GM21367 (cell line): Measurements from ENCODE around the gene THRB.

Experiments used
- ATAC-seq: cut with Tn5 transposase; IDR thresholded peaks from one replicate; pipeline ENCODE4 v1.9.1; 2021; ENCODE audit not compliant: unreplicated experiment

Gene THRB

GRCh38 chr3:24359102-24359501 lies 135.5 kb downstream of the THRB start:
- ATAC-seq: no peak

DNA sequence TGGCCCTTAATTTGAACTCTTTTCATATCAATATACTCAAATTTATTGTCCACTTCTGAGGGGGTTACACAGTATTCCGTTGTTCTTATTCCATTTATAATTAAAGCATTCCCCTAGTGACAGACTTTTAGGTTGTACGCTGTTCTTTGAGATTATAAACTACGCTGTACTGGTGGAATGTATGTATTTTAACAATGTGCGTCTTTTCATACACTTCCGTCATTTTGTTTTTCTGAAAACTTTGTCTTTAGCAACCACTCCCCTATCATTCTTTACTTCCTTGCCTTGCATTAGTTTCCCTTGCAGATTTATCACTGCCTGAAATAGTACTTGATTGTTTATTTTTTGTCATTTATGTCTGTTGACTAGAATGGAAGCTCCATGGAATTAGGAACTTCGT lies 137.0 kb downstream of the THRB start:
- ATAC-seq: no peak

DNA sequence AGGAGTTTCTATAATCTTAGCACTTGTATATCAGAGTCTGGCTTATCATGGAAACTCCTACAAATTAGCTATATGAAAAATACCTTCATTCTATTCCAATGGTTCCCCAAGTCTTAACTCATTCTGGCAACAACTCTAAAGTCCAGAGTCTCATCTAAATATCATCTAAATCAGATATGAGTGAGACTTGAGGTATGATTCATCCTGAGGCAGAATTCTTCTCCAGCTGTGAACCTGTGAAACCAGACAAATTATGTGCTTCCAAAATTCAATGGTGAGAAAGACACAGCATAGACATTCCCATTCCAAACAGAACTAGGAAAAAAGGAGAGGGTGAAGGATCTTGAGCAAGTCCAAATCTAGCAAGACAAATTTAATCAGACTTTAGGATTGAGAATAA lies 138.8 kb downstream of the THRB start:
- no peak for ATAC-seq

- ATAC-seq: no peak
These were observed 140.4 kb downstream of the THRB start for GRCh38 chr3:24354230-24354629.

GRCh38 chr3:24352893-24353553 lies 141.6 kb downstream of the THRB start:
- no peak for ATAC-seq

GRCh38 chr3:24351779-24352469 lies 142.7 kb downstream of the THRB start:
- no peak for ATAC-seq

GRCh38 chr3:24349367-24350019 lies 145.2 kb downstream of the THRB start:
- no peak for ATAC-seq

GRCh38 chr3:24348348-24348747 lies 146.3 kb downstream of the THRB start:
- ATAC-seq: no peak

DNA sequence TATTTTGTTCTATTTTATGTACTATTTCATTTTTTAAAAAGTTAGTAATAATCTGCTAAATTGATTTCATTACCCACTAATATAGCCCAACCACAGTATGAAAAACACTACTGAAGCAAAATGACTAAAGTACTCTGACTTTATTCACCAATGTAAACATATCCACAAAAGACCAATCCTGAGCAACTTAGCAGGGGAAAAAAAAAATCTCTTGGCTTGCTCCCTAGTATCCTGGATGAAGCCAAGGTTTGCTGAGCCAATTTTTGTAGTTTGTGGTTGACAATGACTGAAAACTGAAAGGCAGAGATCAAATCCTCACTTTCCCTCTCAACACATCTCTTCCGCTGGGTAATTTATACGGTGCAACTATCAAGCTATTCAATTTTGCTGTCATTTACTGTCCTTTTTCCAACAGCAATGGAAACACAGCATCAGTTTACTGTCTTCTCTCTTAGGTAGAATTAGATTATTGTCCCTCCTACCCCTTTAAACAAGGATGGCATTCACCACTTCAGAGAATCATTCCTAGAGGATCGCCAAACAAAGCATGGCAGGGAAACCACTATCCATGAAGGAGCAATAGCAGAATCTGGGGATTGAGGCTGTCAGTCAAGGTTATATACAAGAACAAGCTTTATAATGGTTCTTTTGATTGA lies 149.7 kb downstream of the THRB start:
- ATAC-seq: no peak

- no peak for ATAC-seq
These were observed 151.4 kb downstream of the THRB start for GRCh38 chr3:24343084-24343783.

DNA sequence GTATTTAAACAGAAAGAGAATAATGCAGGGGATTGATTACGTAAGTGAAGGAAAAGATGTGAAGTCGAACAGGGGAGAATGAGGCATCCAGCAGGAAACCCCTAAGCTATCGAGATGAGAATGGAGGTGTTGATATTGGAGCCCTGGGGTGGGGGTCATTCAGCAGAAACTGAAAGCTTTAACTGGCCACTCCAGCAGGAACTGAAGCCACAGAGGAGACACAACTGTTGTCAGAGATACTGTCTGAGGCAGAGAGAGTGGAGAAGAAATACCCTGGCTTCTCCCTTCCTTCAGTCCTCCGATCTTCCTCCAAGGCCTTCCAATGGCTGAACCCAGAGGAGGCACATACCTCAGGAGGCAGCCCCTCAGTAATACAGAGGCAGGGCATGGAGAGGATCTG lies 152.4 kb downstream of the THRB start:
- ATAC-seq: no peak

DNA sequence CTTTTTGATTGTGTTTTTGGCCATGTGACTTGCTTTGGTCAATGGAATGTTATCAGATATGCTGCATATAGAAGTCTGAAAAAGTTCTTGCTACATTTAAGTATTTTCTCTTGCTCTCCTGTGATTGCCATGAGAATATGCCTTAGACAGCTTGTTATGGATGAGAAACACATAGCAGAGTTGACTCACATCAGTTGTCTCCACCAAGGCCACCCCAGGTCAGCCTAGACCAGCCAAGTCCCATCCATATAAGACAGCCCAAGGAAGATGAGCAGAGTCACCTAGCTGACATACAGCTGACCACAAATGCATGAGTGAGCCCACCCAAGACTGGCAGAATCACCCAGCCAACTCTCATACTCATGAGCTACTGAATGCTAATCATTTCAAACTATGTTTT lies 153.0 kb downstream of the THRB start:
- ATAC-seq: no peak

- ATAC-seq: no peak
These were observed 153.7 kb downstream of the THRB start for GRCh38 chr3:24340966-24341365.

- no peak for ATAC-seq
These were observed 154.5 kb downstream of the THRB start for GRCh38 chr3:24340161-24340560.

- ATAC-seq: no peak
These were observed 155.3 kb downstream of the THRB start for GRCh38 chr3:24339266-24339825.

DNA sequence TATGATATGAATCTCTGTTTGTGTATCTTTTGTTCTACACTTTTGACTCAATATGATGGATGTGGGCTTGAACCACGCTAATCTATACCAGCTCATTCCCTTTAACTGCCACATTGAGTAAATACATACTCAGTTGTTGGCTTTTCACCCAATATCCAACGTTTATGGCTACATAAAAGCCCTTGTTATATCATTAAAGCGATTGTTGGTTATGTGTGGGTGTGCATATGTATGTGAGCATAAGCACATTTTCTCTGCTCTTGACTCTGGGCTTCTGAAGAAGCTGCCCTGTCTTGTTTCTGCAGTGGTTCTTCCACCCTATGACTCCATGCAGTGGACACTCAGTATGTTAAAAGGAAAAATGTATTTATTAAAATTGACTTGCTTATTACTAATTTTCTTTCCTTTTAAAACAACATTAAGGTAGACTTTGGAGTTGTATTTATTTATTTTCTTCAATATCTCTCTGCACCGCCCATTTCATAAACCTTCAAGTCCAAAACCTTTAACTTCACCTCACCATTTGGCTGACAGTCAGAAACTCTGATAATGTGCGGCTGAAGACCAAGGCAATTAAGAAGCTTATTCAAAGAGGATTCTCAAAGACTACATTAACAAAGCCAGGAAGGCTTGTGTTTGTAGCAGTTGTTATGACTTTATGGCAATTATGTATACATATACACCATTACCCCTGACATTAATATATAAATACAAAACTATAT lies 156.1 kb downstream of the THRB start:
- ATAC-seq: no peak

- no peak for ATAC-seq
These were observed 158.5 kb downstream of the THRB start for GRCh38 chr3:24336101-24336500.

GRCh38 chr3:24332092-24332491 lies 162.6 kb downstream of the THRB start:
- no peak for ATAC-seq

DNA sequence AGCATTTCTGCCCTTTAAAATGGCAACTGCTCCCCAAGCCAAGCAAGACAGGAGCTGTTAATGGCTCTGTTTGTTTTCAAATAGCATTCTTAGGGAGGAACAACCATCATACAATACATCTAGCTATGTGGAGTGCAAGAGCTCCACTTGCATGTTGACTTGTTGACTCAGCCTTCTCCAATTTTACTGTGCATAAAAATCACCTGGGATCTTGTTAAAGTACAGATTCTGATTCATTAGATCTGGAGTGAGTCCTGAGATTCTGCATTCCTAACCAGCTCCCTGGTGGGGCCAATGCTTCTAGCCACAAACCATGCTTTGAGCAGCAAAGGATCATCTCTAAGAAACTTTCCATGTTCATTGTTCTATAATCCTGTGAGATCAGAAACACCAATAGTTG lies 171.4 kb downstream of the THRB start:
- no peak for ATAC-seq

DNA sequence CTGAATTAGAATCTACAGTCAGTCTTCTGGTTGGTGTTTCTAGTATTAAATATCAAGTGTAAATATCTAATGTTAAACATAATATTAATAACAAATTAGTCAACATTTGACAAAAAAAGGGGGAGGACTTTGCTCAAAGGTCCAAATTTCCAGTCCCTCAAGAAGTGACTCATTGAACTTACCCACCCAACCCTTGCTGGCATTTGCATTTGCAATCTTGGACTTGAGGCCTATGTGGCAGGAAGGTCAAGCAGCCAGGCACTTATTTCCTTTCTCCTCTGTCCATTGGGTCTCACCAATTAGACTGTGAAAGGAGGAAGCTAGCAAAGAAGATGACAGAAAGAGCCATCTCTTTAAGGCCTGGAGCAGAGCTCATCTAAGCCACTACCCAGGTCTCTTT lies 174.0 kb downstream of the THRB start:
- no peak for ATAC-seq
